ENCODE results near the gene CALR3.

CALR3 gene

GRCh38 chr19:16441661-16442162 lies 54.3 kb downstream of the CALR3 start:
- DNase-seq (ENCODE audit: extremely low spot score, insufficient read length, low read depth): no peak
- no peak for FAIRE-seq

- no peak for DNase-seq (ENCODE audit: extremely low spot score, insufficient read length, low read depth)
- FAIRE-seq: no peak
These were observed 59.1 kb downstream of the CALR3 start for GRCh38 chr19:16436780-16437332.

- DNase-seq (ENCODE audit: extremely low spot score, insufficient read length, low read depth) (no peak), FAIRE-seq (peak; percentile 18)
These were observed 59.8 kb downstream of the CALR3 start for GRCh38 chr19:16435999-16436650.

GRCh38 chr19:16435238-16435917 lies 60.6 kb downstream of the CALR3 start:
- no peak for FAIRE-seq
- no peak for DNase-seq (ENCODE audit: extremely low spot score, insufficient read length, low read depth)

- no peak for DNase-seq (ENCODE audit: extremely low spot score, insufficient read length, low read depth)
- FAIRE-seq: no peak
These were observed 62.0 kb downstream of the CALR3 start for GRCh38 chr19:16433986-16434385.

- no peak for DNase-seq (ENCODE audit: extremely low spot score, insufficient read length, low read depth)
- no peak for FAIRE-seq
These were observed 66.2 kb downstream of the CALR3 start for GRCh38 chr19:16429759-16430091.

- FAIRE-seq (no peak), DNase-seq (ENCODE audit: extremely low spot score, insufficient read length, low read depth) (no peak)
These were observed 66.8 kb downstream of the CALR3 start for GRCh38 chr19:16429066-16429758.
